SK-N-SH (cell line): Measurements from ENCODE around the gene PCDHGA12. TPM values are rescaled to one million over a fixed set of nuclear protein-coding genes. Genes with fewer than 3 reads are reported as not detected.

Experiments
- CTCF ChIA-PET: fragments of 300-600, 350-600 bp; formaldehyde crosslinking; extraction: SDS; loops from one replicate; lab custom pipeline; 2021; lab: Yijun Ruan, JAX
- POLR2A ChIA-PET: fragments of 350-600 bp; sonication (Branson Sonifier 250); formaldehyde crosslinking; extraction: SDS; loops from one replicate; lab custom pipeline; 2020; ENCODE audit warnings: antibody characterized with exemption, inconsistent platforms; lab: Yijun Ruan, JAX
- DNase-seq: peaks from one replicate; pipeline ENCODE4 v3.0.0; 2012
- H2AFZ ChIP-seq: fragments of 200-600 bp; sonication (generic); 2 replicates; pipeline ENCODE4 v1.8.1; 2016; ENCODE audit warnings: antibody characterized with exemption, mild to moderate bottlenecking, low read depth
- H3F3A ChIP-seq: fragments of 200-600 bp; sonication (generic); replicated peaks from 2 replicates; pipeline ENCODE3; 2016; ENCODE audit warnings: antibody characterized with exemption, mild to moderate bottlenecking; ENCODE audit not compliant: insufficient read depth
- H3K27ac ChIP-seq, 2 experiments: fragments of 200-500 bp in 1 of 2; fragments of 200-600 bp in 1 of 2; sonication (Bioruptor generic) in 1 of 2; sonication (generic), shearing (Covaris generic) in 1 of 2; 2 replicates each; pipeline versions ENCODE4 v1.5.1 to v1.6.1; 2014 to 2016; ENCODE audit warnings: low read depth in 2 of 2, inconsistent platforms in 1 of 2, low read length in 1 of 2, mild to moderate bottlenecking in 1 of 2, mixed read lengths in 1 of 2
- H3K27me3 ChIP-seq: fragments of 200-600 bp; sonication (generic), shearing (Covaris generic); 2 replicates; pipeline ENCODE4 v1.6.1; 2016; ENCODE audit warnings: mixed run types; ENCODE audit not compliant: insufficient read depth
- H3K36me3 ChIP-seq, 2 experiments: fragments of 200-500 bp in 1 of 2; fragments of 200-600 bp in 1 of 2; sonication (Bioruptor generic) in 1 of 2; sonication (generic) in 1 of 2; replicated peaks in 1 of 2; 2 replicates each; pipeline versions ENCODE3 to v1.5.1; 2014 to 2016; ENCODE audit warnings: low read length in 1 of 2, mild to moderate bottlenecking in 1 of 2; ENCODE audit not compliant: insufficient read depth in 2 of 2, control insufficient read depth in 1 of 2
- H3K4me1 ChIP-seq, 2 experiments: fragments of 200-500 bp in 1 of 2; fragments of 200-600 bp in 1 of 2; sonication (Bioruptor generic) in 1 of 2; sonication (generic), shearing (Covaris generic) in 1 of 2; 2 replicates each; pipeline versions ENCODE4 v1.5.1 to v1.6.1; 2014 to 2016; ENCODE audit warnings: low read depth in 1 of 2, low read length in 1 of 2, mixed run types in 1 of 2; ENCODE audit not compliant: insufficient read depth in 2 of 2, control insufficient read depth in 1 of 2
- H3K4me2 ChIP-seq: fragments of 200-600 bp; sonication (generic), shearing (Covaris generic); 2 replicates; pipeline ENCODE4 v1.6.1; 2017; ENCODE audit warnings: mixed run types
- H3K4me3 ChIP-seq, 2 experiments: fragments of 200-500 bp in 1 of 2; fragments of 200-600 bp in 1 of 2; sonication (Bioruptor generic) in 1 of 2; sonication (generic), shearing (Covaris generic) in 1 of 2; 2 replicates each; pipeline versions ENCODE4 v1.5.1 to v1.8.1; 2014 to 2016; ENCODE audit warnings: low read depth in 2 of 2, inconsistent platforms in 1 of 2, low read length in 1 of 2, mild to moderate bottlenecking in 1 of 2, mixed read lengths in 1 of 2, moderate library complexity in 1 of 2
- H3K79me2 ChIP-seq: fragments of 200-600 bp; sonication (generic); 2 replicates; pipeline ENCODE4 v1.8.1; 2017; ENCODE audit warnings: mild to moderate bottlenecking; ENCODE audit not compliant: insufficient read depth
- H3K9ac ChIP-seq: fragments of 200-600 bp; sonication (generic); 2 replicates; pipeline ENCODE4 v1.6.1; 2017; ENCODE audit warnings: mixed run types
- H3K9me2 ChIP-seq: fragments of 200-600 bp; sonication (generic); 2 replicates; pipeline ENCODE4 v1.6.1; 2017; ENCODE audit warnings: mixed run types
- H3K9me3 ChIP-seq: fragments of 200-600 bp; sonication (generic); 2 replicates; pipeline ENCODE4 v1.6.1; 2017; ENCODE audit warnings: mixed run types, mild to moderate bottlenecking, moderate library complexity
- H4K20me1 ChIP-seq: fragments of 200-600 bp; sonication (generic); 2 replicates; pipeline ENCODE4 v1.6.1; 2017; ENCODE audit warnings: mild to moderate bottlenecking, mixed run types; ENCODE audit not compliant: insufficient read depth
- CTCF ChIP-seq: fragments of 200-600 bp; sonication (generic); IDR thresholded peaks from 2 replicates; pipeline ENCODE4 v1.6.1; 2017; ENCODE audit warnings: antibody characterized with exemption, mild to moderate bottlenecking, moderate library complexity
- ELF1 ChIP-seq: IDR thresholded peaks from 2 replicates; pipeline ENCODE4 v1.4.0; 2012
- EP300 ChIP-seq, 2 experiments: IDR thresholded peaks; 2 replicates each; pipeline versions ENCODE4 v1.4.0 to v1.6.1; 2012; ENCODE audit warnings: borderline replicate concordance in 1 of 2, low read depth in 1 of 2, low read length in 1 of 2
- FOXJ3 ChIP-seq: sonication (generic); formaldehyde crosslinking; IDR thresholded peaks from 2 replicates; pipeline ENCODE4 v1.5.1; 2020; ENCODE audit warnings: mild to moderate bottlenecking, missing genetic modification reagents
- JUND ChIP-seq: IDR thresholded peaks from 2 replicates; pipeline ENCODE4 v1.4.0; 2012
- MAX ChIP-seq: IDR thresholded peaks from 2 replicates; pipeline ENCODE4 v1.4.0; 2012; ENCODE audit warnings: low read depth
- MEF2A ChIP-seq: IDR thresholded peaks from 2 replicates; pipeline ENCODE4 v1.4.0; 2012; ENCODE audit warnings: low read depth, borderline replicate concordance
- MXI1 ChIP-seq: IDR thresholded peaks from 2 replicates; pipeline ENCODE4 v1.6.1; 2012; ENCODE audit warnings: mild to moderate bottlenecking, low read depth, low read length, improper control_type of control experiment
- NFIC ChIP-seq: IDR thresholded peaks from 2 replicates; pipeline ENCODE4 v1.4.0; 2012; ENCODE audit warnings: borderline replicate concordance
- POLR2AphosphoS5 ChIP-seq: IDR thresholded peaks from 2 replicates; pipeline ENCODE4 v1.6.1; 2012; ENCODE audit warnings: low read depth, low read length
- RAD21 ChIP-seq: IDR thresholded peaks from 2 replicates; pipeline ENCODE4 v1.6.1; 2012; ENCODE audit warnings: mild to moderate bottlenecking, low read length
- RCOR1 ChIP-seq: fragments of 150-350 bp; IDR thresholded peaks from 2 replicates; pipeline ENCODE4 v1.6.1; 2017; ENCODE audit warnings: antibody characterized with exemption, low read length
- RFX5 ChIP-seq: IDR thresholded peaks from 2 replicates; pipeline ENCODE4 v1.6.1; 2012; ENCODE audit warnings: mild to moderate bottlenecking, improper control_type of control experiment, low read length
- RXRA ChIP-seq: IDR thresholded peaks from 2 replicates; pipeline ENCODE4 v1.4.0; 2012; ENCODE audit warnings: low read depth, mild to moderate bottlenecking, borderline replicate concordance
- SIN3A ChIP-seq: IDR thresholded peaks from 2 replicates; pipeline ENCODE4 v1.6.1; 2012; ENCODE audit warnings: low read depth, mild to moderate bottlenecking, low read length, moderate library complexity, borderline replicate concordance
- SMC3 ChIP-seq: IDR thresholded peaks from 2 replicates; pipeline ENCODE4 v1.6.1; 2012; ENCODE audit warnings: low read depth, low read length, improper control_type of control experiment
- TCF12 ChIP-seq: IDR thresholded peaks from 2 replicates; pipeline ENCODE4 v1.4.0; 2012
- USF1 ChIP-seq: IDR thresholded peaks from 2 replicates; pipeline ENCODE4 v1.4.0; 2012; ENCODE audit warnings: low read depth, borderline replicate concordance
- ZBTB33 ChIP-seq: IDR thresholded peaks from 2 replicates; pipeline ENCODE4 v1.4.0; 2012; ENCODE audit warnings: low read depth, borderline replicate concordance
- whole genome bisulfite sequencing: methylation state at CpG from one replicate; pipeline ENCODE4 v1.1.6; 2017; ENCODE audit warnings: low lambda C conversion rate; 5-methylcytosine and 5-hydroxymethylcytosine counted together
- polyA plus RNA-seq, 3 experiments: library from polyadenylated mRNA; depleted of rRNA; stranded (reverse); fragments of >200 nt; gene quantifications; 2 replicates each; pipeline ENCODE4 v1.2.3, GENCODE V29; 2012

Gene PCDHGA12
- 0.03 and 0.05 TPM in 2 replicates for polyA plus RNA-seq (2012; rRNA removed)
- polyA plus RNA-seq (2012; cell fraction: cytosol; rRNA removed): 0.03 and 0.04 TPM in 2 replicates
- 0.89 and 1.2 TPM in 2 replicates for polyA plus RNA-seq (2012; cell fraction: nucleus; rRNA removed)

GRCh38 chr5:141430332-141431113 lies at the start of gene PCDHGA12:
Gene PCDHGA12 (plus strand): TSS chr5:141430507. CDS start chr5:141430760, 253 bp downstream.
- H3K27ac ChIP-seq: no peak within 1 kb of the TSS
- POLR2A ChIA-PET: no interaction called here
- DNase-seq: no peak
- no peak within 1 kb of the TSS for H3K9ac ChIP-seq
- peaks cover 8% of the 10 kb centered on the region for H3F3A ChIP-seq
- H3K4me1 ChIP-seq: no peaks in the 10 kb centered on the region
- no peak within 1 kb of the TSS for H2AFZ ChIP-seq
- H4K20me1 ChIP-seq: no peaks in the 10 kb centered on the region
- peaks cover 9% of the 10 kb centered on the region; the same call in 1 of the 2 replicates for H3K79me2 ChIP-seq
- H3K9me2 ChIP-seq: no peaks in the 10 kb centered on the region
- H3K36me3 ChIP-seq: peaks cover 3 to 38% of the 10 kb centered on the region in 2 experiments
- no peak within 1 kb of the TSS for H3K4me2 ChIP-seq
- 0 out of 2 replicates have a peak, but pooled peaks cover 5% of the 10 kb centered on the region for H3K9me3 ChIP-seq
- 87% methylated on average over 33 of the region's 33 CpGs for WGBS
- H3K27me3 ChIP-seq: no peaks in the 10 kb centered on the region
- CTCF ChIA-PET: interaction anchor here (1.1 to 2.5 kb wide), 4 partner anchors 13 to 133 kb away, joined by 3 to 8 read pairs (median 6); partner anchors contain the start of gene PCDHGB7
- peak within 1 kb of the TSS in 1 of 2 experiments; percentile 15; a peak in 1 of 4 replicates for H3K4me3 ChIP-seq
- TF ChIP-seq RXRA (no peak), SMC3 (no peak), MXI1 (no peak)

GRCh38 chr5:141382469-141383294 lies 47.6 kb upstream of the PCDHGA12 start, which contains the start of gene PCDHGA7:
Gene PCDHGA7 (plus strand): TSS chr5:141382742. CDS start chr5:141382900, 158 bp downstream.
- POLR2A ChIA-PET: interaction anchor here (1.2 to 1.5 kb wide), 3 partner anchors 62 to 178 kb away, joined by 3 to 6 read pairs (median 4); partner anchors contain the start of gene TAF7
- no peaks in the 10 kb centered on the region for H3F3A ChIP-seq
- H3K4me3 ChIP-seq: peak within 1 kb of the TSS; percentile 53 to 62
- CTCF ChIA-PET: interaction anchor here (1.0 to 2.2 kb wide), 14 partner anchors 11 to 261 kb away, joined by 3 to 16 read pairs (median 4); partner anchors contain the start of genes PCDHB14 and PCDHB4
- 0 out of 2 replicates have a peak, but pooled peaks cover 5% of the 10 kb centered on the region for H3K79me2 ChIP-seq
- peak; percentile 70 for DNase-seq
- peaks cover 0 to 4% of the 10 kb centered on the region in 2 experiments for H3K36me3 ChIP-seq
- H4K20me1 ChIP-seq: no peaks in the 10 kb centered on the region
- H3K9ac ChIP-seq: peak within 1 kb of the TSS; percentile 74
- WGBS: 30% methylated on average over 36 of the region's 37 CpGs
- H3K4me1 ChIP-seq: no peaks in the 10 kb centered on the region; a peak in 1 of 4 replicates
- H2AFZ ChIP-seq: peak within 1 kb of the TSS; percentile 76
- no peaks in the 10 kb centered on the region for H3K9me3 ChIP-seq
- H3K27me3 ChIP-seq: no peaks in the 10 kb centered on the region
- peak within 1 kb of the TSS; percentile 55 to 83 for H3K27ac ChIP-seq
- H3K9me2 ChIP-seq: no peaks in the 10 kb centered on the region
- peak within 1 kb of the TSS; percentile 58 for H3K4me2 ChIP-seq
- TF ChIP-seq TCF12 (no peak), FOXJ3 (CRISPR knock-in tag) (no peak), SIN3A (no peak), RXRA (no peak), SMC3 (peak; percentile 60), MEF2A (no peak), EP300 (IDR thresholded peaks at IDR 0.05; ENCODE audit: borderline replicate concordance in 1 of 2, low read depth in 1 of 2, low read length in 1 of 2) (no peak), RFX5 (no peak), RAD21 (peak; percentile 83), USF1 (no peak), JUND (no peak), RCOR1 (no peak), ELF1 (no peak), CTCF (peak; percentile 65), POLR2AphosphoS5 (no peak), ZBTB33 (no peak), MAX (no peak), NFIC (no peak)
